Left cardiac atrium (tissue), 2 donors: Measurements from ENCODE around the gene FOXC2. TPM values are rescaled to one million over a fixed set of nuclear protein-coding genes. Genes with fewer than 3 reads are reported as not detected.

ENCODE experiments used
- total RNA-seq, 2 donors: library from RNA; stranded (reverse); fragmentation: NEBNext Ultra II Directional; extraction: Animal tissue kit (Norgen Biotek cat#: 25700); gene quantifications; one replicate each; pipeline ENCODE4 v1.2.1, GENCODE V29; 2021
- donor health status: DM: no; HTN: yes; CAD: no; lungs with severe emphysema.
- donor health status: DM: yes; HTN: yes; CAD: no.

The FOXC2 gene
- total RNA-seq, 2 donors from 2014 or later = 1.9 to 5.3 TPM

Other genes with a start within 250 kb of the FOXC2 start
- under 1 TPM; 0.24 to 0.41 TPM for gene FOXF1, start 56.3 kb upstream of the FOXC2 start, total RNA-seq
- 10 to 100 TPM; 10.3 to 12.4 TPM for gene MTHFSD, start 11.6 kb upstream of the FOXC2 start, total RNA-seq
- 1 to 10 TPM in 1 of 2 donors, under 1 TPM in 1; 0.80 to 1.4 TPM for gene FOXL1, start 11.7 kb downstream of the FOXC2 start, total RNA-seq